Measurements from ENCODE around the gene OTX2.

- TF ChIP-seq CTCF (IDR thresholded peaks at IDR 0.05) (no peak), POLR2A (IDR thresholded peaks at IDR 0.05) (no peak), EP300 (IDR thresholded peaks at IDR 0.05; ENCODE audit: low read depth) (no peak), POLR2AphosphoS5 (IDR thresholded peaks at IDR 0.05) (no peak)
These were observed 58.8 kb downstream of the OTX2 start for GRCh38 chr14:56751471-56751870.

All from transverse colon (tissue), 4 donors.